Suprapubic skin (tissue), 4 donors: ENCODE data around the gene LRRC1.

Source experiments
- POLR2A ChIP-seq, 2 donors: fragments of 450-650 bp; IDR thresholded peaks; one replicate each; pipeline ENCODE4 v1.6.1; 2017; ENCODE audit warnings: antibody characterized with exemption in 2 of 2, mild to moderate bottlenecking in 2 of 2, moderate library complexity in 2 of 2
- POLR2AphosphoS5 ChIP-seq, 3 donors: sonication (generic); formaldehyde crosslinking; IDR thresholded peaks; one replicate each; pipeline ENCODE4 v1.6.1; 2017; ENCODE audit warnings: antibody characterized with exemption in 3 of 3
- TF ChIP-seq, protein P1 (sequence below), 2 donors: fragments of 200-600 bp in 1 of 2; fragments of 450-650 bp in 1 of 2; sonication (generic) in 1 of 2; IDR thresholded peaks; one replicate each; pipeline ENCODE4 v1.5.1; 2016 to 2019; ENCODE audit warnings: antibody characterized with exemption in 2 of 2, mild to moderate bottlenecking in 1 of 2, moderate library complexity in 1 of 2

DNA sequence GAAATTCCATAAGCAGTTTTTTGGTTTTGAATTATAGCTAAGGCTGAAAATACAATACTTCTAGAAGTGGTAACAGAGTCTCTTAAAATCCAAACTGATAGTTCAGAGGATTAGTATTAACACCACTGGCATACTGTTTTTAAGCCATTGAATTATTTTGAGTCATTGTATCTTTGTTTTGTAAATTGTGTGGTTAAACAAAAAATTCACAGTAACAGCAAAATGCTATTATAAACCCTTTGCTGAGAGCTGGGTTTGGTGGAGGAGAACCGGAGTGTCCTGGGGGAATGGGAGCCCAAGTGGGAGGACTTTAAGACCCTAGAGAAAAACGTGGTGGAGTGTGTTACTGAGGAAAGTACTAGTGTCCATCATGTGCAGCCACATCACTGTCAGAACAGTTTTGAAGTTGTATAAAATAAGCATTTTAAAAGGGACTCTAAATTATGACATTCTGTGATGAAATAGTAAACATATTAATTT lies 125.1 kb downstream of the LRRC1 start:
- TF ChIP-seq, protein P1, sequence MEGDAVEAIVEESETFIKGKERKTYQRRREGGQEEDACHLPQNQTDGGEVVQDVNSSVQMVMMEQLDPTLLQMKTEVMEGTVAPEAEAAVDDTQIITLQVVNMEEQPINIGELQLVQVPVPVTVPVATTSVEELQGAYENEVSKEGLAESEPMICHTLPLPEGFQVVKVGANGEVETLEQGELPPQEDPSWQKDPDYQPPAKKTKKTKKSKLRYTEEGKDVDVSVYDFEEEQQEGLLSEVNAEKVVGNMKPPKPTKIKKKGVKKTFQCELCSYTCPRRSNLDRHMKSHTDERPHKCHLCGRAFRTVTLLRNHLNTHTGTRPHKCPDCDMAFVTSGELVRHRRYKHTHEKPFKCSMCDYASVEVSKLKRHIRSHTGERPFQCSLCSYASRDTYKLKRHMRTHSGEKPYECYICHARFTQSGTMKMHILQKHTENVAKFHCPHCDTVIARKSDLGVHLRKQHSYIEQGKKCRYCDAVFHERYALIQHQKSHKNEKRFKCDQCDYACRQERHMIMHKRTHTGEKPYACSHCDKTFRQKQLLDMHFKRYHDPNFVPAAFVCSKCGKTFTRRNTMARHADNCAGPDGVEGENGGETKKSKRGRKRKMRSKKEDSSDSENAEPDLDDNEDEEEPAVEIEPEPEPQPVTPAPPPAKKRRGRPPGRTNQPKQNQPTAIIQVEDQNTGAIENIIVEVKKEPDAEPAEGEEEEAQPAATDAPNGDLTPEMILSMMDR (IDR thresholded peaks at IDR 0.05), result no peak
- no peak for TF ChIP-seq POLR2A (IDR thresholded peaks at IDR 0.05)
- no peak for TF ChIP-seq POLR2AphosphoS5 (IDR thresholded peaks at IDR 0.05)
